VCaP (cell line): ENCODE data around the gene LDB2.

Experiments
- H3K27ac ChIP-seq: fragments of 450-650 bp; 2 replicates; pipeline ENCODE4 v1.5.1; 2017
- CTCF ChIP-seq: fragments of 450-650 bp; conservative IDR thresholded peaks from 2 replicates; pipeline ENCODE4 v1.5.1; 2017; ENCODE audit warnings: mild to moderate bottlenecking, moderate library complexity

The LDB2 gene

DNA sequence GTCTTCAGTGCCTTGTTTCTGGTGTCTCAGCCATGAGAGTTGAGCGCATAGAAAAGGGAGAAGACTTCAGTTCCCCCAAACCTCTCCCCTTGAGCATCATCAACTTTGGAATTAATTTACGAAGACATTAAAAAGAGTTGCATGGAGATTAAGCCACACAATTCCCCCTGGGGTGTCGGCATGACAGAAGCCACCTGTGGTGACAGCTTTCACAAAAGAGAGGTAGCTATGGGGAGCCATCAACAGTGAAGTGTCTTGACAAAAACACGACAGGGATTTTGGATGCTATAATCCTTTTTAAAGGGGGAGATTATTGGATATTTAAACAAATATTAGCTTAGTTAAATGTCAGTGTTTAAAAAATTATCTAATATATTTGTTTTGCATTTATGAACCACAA, 307.6 kb downstream of the LDB2 start:
- H3K27ac ChIP-seq = no peak overlapping the region
- no peak for TF ChIP-seq CTCF

DNA sequence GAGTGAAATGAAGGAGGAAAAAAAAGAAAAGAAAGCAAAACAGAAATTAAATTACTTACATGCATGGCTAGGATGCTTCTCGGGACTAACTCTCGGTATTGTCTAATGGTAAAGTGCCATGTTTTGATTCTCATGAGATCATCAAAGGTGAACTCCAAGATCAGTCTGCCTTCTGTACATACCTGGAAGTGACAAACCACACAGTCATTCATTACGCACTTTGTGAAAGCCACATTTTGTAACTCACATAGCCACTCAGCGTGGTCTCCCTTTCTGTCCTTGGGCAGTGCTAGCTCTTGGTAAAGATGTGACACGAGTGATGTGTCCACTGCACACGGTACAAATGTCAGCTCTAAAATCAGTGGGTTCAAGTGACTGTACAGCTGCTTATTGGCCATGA, 309.8 kb downstream of the LDB2 start:
- no peak overlapping the region for H3K27ac ChIP-seq
- no peak for TF ChIP-seq CTCF

DNA sequence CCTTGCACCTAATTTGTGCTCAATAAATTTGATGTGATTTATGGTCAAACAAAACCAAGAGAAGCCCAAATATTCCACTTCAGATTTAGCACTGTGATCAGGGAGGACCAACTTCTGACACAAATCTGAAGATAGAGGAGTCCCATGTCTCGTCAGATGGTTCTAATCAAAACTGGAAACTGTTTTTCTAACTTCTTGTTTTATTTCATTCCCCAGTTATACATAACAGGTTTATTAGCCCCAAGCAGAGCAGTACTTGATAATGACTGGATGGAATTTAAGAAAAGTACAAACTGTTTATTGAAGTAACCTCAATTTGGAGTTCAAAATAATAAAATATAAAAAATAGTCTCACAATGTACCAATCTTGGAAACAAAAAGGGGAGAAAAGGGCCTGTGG, 310.3 kb downstream of the LDB2 start:
- no peak for TF ChIP-seq CTCF
- H3K27ac ChIP-seq = no peak overlapping the region

DNA sequence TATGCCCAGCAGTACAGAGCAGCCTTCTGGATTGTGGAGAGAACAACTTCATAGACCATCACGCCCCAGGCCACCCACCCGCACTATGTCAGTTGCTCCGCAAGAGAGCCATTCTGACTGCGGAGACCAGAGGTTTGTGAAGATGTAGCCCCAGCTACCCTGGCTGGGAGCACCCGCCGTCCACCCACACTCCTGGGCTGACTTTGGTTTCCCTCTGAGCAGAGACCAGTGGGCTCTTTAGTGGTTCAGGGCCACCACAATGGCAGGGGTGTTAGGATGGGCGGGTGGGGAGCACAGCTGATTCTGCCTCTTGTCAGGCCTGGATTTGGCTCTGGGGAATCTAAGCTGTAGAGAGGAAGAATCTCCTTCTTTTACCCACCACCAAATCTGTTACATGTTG, 313.4 kb downstream of the LDB2 start:
- no peak overlapping the region for H3K27ac ChIP-seq
- no peak for TF ChIP-seq CTCF

DNA sequence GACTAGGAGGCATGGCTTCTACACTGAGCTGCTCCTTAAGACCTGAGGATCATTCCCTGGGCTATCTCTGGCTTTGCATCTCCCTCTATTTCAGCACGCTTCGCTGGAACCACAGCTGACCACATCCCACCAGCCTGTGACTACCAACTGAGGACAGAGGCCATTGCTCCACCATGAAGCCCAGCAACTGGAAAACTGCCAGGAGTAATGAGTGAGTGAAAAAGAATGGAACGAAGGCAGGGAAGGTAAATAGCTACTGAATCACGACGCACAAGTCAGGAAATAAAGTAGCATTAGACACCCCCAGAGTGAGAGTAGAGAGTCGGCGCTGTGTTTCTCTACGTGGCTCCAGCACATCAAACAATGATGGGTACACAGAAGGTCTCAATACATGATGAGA, 314.7 kb downstream of the LDB2 start:
- TF ChIP-seq CTCF = no peak
- H3K27ac ChIP-seq = no peak overlapping the region

DNA sequence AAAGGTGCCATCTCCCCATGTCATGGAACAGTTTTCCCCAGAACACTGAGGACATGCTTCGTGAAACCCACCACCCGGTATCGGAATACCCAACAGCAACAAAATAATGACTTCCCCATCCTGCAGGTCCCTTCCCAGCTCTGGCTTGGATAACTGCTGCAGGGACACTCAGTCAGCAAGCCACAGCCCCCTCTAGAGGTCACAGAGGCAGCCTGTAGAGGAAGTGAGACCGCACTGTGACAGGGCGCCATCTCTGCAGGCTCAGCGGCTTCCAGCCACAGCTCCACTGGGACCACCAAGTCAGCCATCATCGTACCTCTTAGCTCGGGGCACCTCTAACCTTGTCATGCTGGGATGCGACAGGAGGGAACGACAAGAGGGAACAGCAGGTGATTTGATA, 315.9 kb downstream of the LDB2 start:
- H3K27ac ChIP-seq = no peak overlapping the region
- TF ChIP-seq CTCF = no peak

DNA sequence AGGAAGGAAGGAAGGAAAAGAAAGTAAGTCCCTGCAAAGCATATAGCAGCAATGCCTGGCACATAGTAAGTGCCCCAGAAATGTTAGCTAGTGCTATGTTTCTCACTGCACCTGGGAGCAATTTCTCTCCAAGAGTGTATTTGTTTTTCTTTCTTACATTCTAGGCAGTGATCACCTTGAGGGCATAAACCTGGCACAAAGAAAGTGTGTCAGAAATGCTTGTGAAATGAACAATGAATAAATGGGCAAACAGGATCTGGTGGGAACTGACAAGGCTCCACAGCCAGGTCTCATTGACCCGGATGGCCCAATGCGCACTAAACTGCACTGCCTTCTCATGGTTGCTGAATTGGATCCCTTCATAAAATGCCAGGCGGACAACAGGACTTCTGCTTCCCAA, 316.4 kb downstream of the LDB2 start:
- TF ChIP-seq CTCF = no peak
- no peak overlapping the region for H3K27ac ChIP-seq

DNA sequence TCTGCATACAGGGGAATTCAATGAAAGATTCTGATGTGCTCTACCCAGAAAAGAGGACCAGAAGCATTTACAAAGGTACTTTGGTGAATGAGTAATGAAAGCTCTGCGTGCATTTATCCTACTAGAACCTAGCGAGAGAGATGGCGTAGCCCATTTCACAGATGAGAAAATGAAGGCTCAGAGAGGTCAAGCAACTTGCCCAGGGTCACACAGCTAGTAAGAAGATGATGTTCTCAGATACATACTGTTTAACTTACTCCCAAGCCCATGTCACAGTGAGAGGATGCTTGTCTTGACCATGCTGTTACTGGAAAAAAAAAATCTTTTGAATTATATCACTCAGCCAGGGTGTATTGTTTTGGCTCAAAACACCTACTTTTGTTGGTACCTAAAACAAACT, 317.3 kb downstream of the LDB2 start:
- TF ChIP-seq CTCF = no peak
- H3K27ac ChIP-seq = no peak overlapping the region
